ENCODE data around the gene SETDB2. TPM values are rescaled to one million over a fixed set of nuclear protein-coding genes. Genes with fewer than 3 reads are reported as not detected.
"Not testable (repeated sequence)": the region's sequence is repeated elsewhere in the genome, so short reads cannot be mapped to it uniquely, and the experiment has no call there.

Gene SETDB2
- total and polyA plus RNA-seq, 2 of the 13 experiments (the other 11 are each of a cell fraction or from before 2014, with no cell fraction given): 8.1 to 8.7 TPM

GRCh38 chr13:49495783-49496762, 52.0 kb downstream of the SETDB2 start, which contains the start of gene PHF11 (continued):
- TF ChIP-seq LBX2 (CRISPR knock-in tag; IDR thresholded peaks at IDR 0.05; ENCODE audit: borderline replicate concordance) (no peak), ZNF510 (CRISPR knock-in tag; IDR thresholded peaks at IDR 0.05; ENCODE audit: low read depth) (no peak)

- H4K20me1 ChIP-seq (ENCODE audit: insufficient read depth, low read length); BruUV-seq (replicated peaks); ATAC-seq; H3K27me3 ChIP-seq (ENCODE audit: control insufficient read depth in 1 of 2, insufficient read depth in 2 of 2, low read length in 2 of 2); CTCF ChIA-PET (ENCODE audit: low intra/inter-chr PET ratio, low total read pairs); H3K79me2 ChIP-seq (ENCODE audit: insufficient read depth, low read length); FAIRE-seq; H3K4me2 ChIP-seq (ENCODE audit: low read depth, low read length); H3K9ac ChIP-seq (ENCODE audit: insufficient read depth, low read depth, low read length); DNase-seq (ENCODE audit: low spot score); H3K9me3 ChIP-seq (ENCODE audit: low read length); H2AFZ ChIP-seq (ENCODE audit: low read length); H3K36me3 ChIP-seq (replicated peaks in 1 of 2; ENCODE audit: control insufficient read depth in 1 of 2, insufficient read depth in 2 of 2, low read length in 2 of 2); H3K4me3 ChIP-seq (replicated peaks in 1 of 3; ENCODE audit: insufficient read depth in 1 of 3, low read depth in 2 of 3, low read length in 3 of 3); in situ Hi-C loops (cut with HindIII; ENCODE audit: extremely low pct_ligation_motif_present, low pct_unique_long_range_greater_than_20kb): not testable (repeated sequence)
- 93% methylated on average over 11 of the region's 11 CpGs for WGBS (ENCODE audit: low lambda C conversion rate)
- TF ChIP-seq, protein P1, sequence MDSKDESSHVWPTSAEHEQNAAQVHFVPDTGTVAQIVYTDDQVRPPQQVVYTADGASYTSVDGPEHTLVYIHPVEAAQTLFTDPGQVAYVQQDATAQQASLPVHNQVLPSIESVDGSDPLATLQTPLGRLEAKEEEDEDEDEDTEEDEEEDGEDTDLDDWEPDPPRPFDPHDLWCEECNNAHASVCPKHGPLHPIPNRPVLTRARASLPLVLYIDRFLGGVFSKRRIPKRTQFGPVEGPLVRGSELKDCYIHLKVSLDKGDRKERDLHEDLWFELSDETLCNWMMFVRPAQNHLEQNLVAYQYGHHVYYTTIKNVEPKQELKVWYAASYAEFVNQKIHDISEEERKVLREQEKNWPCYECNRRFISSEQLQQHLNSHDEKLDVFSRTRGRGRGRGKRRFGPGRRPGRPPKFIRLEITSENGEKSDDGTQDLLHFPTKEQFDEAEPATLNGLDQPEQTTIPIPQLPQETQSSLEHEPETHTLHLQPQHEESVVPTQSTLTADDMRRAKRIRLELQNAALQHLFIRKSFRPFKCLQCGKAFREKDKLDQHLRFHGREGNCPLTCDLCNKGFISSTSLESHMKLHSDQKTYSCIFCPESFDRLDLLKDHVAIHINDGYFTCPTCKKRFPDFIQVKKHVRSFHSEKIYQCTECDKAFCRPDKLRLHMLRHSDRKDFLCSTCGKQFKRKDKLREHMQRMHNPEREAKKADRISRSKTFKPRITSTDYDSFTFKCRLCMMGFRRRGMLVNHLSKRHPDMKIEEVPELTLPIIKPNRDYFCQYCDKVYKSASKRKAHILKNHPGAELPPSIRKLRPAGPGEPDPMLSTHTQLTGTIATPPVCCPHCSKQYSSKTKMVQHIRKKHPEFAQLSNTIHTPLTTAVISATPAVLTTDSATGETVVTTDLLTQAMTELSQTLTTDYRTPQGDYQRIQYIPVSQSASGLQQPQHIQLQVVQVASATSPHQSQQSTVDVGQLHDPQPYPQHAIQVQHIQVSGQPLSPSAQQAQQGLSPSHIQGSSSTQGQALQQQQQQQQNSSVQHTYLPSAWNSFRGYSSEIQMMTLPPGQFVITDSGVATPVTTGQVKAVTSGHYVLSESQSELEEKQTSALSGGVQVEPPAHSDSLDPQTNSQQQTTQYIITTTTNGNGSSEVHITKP (CRISPR knock-in tag; IDR thresholded peaks at IDR 0.05; ENCODE audit: low read depth): peak; percentile 63; the same call in 1 of the 2 replicates
- POLR2A ChIA-PET: interaction anchor here (1.0 to 4.4 kb wide), 5 partner anchors 12 to 182 kb away, joined by 3 to 47 read pairs (median 6); partner anchors contain the start of genes CAB39L, RCBTB1 and SETDB2
- intact Hi-C loops (cut with micrococcal nuclease; ENCODE audit: unreplicated experiment): loop anchor here (5.0 kb wide), 1 partner anchor 45 kb away; no protein-coding TSS in a partner anchor
- peak overlapping the region; percentile 17 for H3K27ac ChIP-seq (ENCODE audit: extremely low read length, insufficient read depth, low read length)
- peaks cover 21% of the 10 kb centered on the region for H3K4me1 ChIP-seq (ENCODE audit: insufficient read depth, low read length)
Observed at GRCh38 chr13:49496837-49497236, 52.8 kb downstream of the SETDB2 start.
